Measurements from ENCODE around the gene EPS8L2.
A peak's percentile ranks its signal among the peaks of the same experiment; 100 is the strongest.

EPS8L2 gene

DNA sequence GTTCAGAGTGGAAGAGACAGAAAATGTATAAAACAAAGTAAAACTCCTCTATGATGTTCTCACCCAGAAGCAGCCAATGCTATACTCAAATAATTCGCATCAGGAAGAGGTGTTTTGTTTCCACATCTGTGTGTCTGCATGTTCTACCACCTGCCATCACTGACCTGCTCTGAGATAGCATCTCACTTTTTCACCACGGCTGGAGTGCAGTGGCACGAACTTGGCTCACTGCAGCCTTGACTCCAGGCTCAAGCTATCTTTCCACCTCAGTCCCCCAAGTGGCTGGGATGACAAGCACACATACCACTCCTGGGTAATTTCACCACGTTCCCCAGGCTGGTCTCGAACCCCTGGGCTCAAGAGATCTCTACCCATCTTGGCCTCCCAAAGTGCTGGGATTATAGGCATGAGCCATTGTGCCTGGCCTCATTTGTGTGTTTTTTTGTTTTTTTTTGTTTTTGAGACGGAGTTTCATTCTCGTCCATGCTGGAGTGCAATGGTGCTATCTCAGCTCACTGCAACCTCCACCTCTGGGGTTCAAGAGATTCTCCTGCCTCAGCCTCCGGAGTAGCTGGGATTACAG lies 55.6 kb downstream of the EPS8L2 start:
- no peaks in the 10 kb centered on the region for H3K9me3 ChIP-seq
- H3K4me3 ChIP-seq, result no peak overlapping the region
- H3K27me3 ChIP-seq (ENCODE audit: low read depth), result no peaks in the 10 kb centered on the region
- in situ Hi-C loops (cut with MboI; ENCODE audit: low sequenced_read_pairs), result loop anchor here (10.0 to 25.0 kb wide), 2 partner anchors 117 to 199 kb away; partner anchors contain the start of genes LMNTD2 and RASSF7
- no peak for DNase-seq (ENCODE audit: low spot score in 2 of 2)
- H3K4me1 ChIP-seq, result no peaks in the 10 kb centered on the region
- H3K36me3 ChIP-seq (replicated peaks), result peaks cover 89% of the 10 kb centered on the region

DNA sequence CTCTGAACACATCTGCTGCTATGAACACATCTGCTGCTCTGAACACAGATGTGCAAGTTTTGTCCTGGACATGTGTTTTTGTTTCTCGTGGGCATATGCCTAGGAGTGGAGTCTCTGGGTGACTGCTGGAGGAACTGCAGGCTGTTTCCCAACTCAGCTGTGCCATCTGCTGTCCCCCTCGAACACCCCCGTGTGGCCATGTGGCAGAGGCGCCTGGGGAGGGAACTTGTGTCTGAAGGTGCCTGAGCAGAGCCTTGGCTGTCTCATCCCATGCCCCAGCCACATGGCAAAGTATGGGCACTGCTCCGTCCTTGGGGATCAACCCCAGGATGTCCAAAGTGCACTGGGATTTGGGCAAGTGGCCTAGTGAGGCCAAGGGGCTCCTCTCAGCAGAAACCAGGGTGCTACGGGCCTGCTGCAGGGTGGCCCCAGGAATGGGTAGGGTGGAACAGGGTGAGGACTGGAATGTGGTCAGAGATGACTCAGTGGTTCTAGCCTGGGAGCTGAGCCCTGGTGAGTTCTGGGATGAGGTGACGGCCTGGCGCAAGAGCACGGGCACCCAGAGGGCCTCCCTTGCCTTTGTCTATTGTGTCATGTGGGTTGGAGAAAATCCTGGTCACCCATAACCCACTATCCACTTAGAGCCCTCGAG lies 56.5 kb downstream of the EPS8L2 start:
- H3K36me3 ChIP-seq (replicated peaks), result peaks cover 89% of the 10 kb centered on the region
- H3K9me3 ChIP-seq, result no peaks in the 10 kb centered on the region
- peak in 1 of 2 experiments; percentile 45 for DNase-seq (ENCODE audit: low spot score in 2 of 2)
- H3K4me1 ChIP-seq, result no peaks in the 10 kb centered on the region
- in situ Hi-C loops (cut with MboI; ENCODE audit: low sequenced_read_pairs), result loop anchor here (10.0 to 25.0 kb wide), 2 partner anchors 118 to 200 kb away; partner anchors contain the start of genes LMNTD2 and RASSF7
- H3K4me3 ChIP-seq, result no peak overlapping the region
- H3K27me3 ChIP-seq (ENCODE audit: low read depth), result no peaks in the 10 kb centered on the region

DNA sequence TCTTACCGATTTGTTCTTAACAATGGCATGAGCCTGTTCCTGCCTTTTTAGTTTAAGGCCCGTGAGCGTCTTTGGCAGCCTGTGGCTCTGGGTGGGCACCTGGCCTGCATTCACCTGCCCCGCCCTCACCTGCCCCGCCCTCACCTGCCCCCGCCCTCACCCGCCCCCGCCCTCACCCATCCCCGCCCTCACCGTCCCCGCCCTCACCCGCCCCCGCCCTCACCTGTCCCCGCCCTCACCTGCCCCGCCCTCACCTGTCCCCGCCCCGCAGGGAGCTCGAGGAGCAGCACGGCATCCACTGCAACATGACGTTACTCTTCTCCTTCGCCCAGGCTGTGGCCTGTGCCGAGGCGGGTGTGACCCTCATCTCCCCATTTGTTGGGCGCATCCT lies 57.0 kb downstream of the EPS8L2 start:
- no peaks in the 10 kb centered on the region for H3K9me3 ChIP-seq
- no peaks in the 10 kb centered on the region for H3K4me1 ChIP-seq
- no peaks in the 10 kb centered on the region for H3K27me3 ChIP-seq (ENCODE audit: low read depth)
- peaks cover 84% of the 10 kb centered on the region for H3K36me3 ChIP-seq (replicated peaks)
- in situ Hi-C loops (cut with MboI; ENCODE audit: low sequenced_read_pairs), result loop anchor here (10.0 to 25.0 kb wide), 2 partner anchors 118 to 201 kb away; partner anchors contain the start of genes LMNTD2 and RASSF7
- no peak overlapping the region for H3K4me3 ChIP-seq
- DNase-seq (ENCODE audit: low spot score in 2 of 2), result no peak

DNA sequence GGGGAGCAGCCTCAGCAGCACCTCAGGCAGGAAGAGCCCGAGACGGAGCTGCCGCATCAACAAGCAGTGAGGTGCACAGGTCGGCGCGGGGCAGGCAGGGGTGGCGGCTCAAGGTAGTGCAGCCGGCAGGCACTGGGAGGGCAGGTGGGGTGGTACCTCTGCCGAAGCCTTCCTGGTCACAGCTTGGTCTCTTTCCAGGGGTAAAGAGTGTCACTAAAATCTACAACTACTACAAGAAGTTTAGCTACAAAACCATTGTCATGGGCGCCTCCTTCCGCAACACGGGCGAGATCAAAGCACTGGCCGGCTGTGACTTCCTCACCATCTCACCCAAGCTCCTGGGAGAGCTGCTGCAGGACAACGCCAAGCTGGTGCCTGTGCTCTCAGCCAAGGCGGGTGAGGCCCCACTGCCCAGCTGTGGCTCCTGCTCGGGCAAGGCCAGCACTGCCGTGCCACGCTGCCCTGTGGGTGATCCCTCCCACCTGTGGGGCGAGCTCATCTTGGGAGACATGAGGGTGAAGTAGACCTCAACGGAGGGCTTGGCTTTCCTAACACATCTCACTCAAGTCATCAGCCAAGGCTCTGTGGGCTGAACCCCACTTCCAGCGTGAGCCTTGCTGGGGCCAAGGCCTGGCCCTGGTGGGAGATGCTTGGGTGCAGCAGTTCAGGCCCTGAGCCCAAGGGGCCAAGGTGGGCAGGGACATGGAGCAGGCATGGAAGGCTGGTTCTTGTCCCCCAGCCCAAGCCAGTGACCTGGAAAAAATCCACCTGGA lies 57.7 kb downstream of the EPS8L2 start:
- Histone ChIP-seq H3K36me3 (replicated peaks) (peaks cover 80% of the 10 kb centered on the region), H3K27me3 (ENCODE audit: low read depth) (no peaks in the 10 kb centered on the region), H3K4me3 (no peak overlapping the region), H3K9me3 (no peaks in the 10 kb centered on the region), H3K4me1 (no peaks in the 10 kb centered on the region)
- in situ Hi-C loops (cut with MboI; ENCODE audit: low sequenced_read_pairs), result loop anchor here (10.0 to 25.0 kb wide), 2 partner anchors 119 to 201 kb away; partner anchors contain the start of genes LMNTD2 and RASSF7
- DNase-seq (ENCODE audit: low spot score in 2 of 2), result no peak

DNA sequence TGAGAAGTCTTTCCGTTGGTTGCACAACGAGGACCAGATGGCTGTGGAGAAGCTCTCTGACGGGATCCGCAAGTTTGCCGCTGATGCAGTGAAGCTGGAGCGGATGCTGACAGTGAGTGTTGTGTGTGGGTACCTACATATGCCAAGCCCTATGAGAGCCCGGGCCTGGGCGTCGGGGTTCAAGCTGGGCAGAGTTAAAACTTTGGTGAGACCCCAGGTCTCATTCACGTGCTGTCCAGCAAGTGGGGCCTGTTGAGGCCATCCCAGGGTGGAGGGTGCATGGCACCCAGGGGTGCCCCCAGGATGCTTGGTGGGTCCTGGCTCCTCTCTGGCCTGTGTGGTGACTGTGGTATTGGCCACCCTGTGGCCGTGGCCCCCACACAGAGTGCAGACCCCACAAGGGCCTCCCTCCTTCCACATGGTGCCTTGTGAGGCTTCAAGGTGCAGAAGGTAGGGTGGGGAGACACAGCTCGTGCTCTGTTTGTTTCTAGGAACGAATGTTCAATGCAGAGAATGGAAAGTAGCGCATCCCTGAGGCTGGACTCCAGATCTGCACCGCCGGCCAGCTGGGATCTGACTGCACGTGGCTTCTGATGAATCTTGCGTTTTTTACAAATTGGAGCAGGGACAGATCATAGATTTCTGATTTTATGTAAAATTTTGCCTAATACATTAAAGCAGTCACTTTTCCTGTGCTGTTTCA lies 58.4 kb downstream of the EPS8L2 start:
- Histone ChIP-seq H3K4me1 (no peaks in the 10 kb centered on the region), H3K9me3 (no peaks in the 10 kb centered on the region), H3K4me3 (no peak overlapping the region), H3K36me3 (replicated peaks) (peaks cover 76% of the 10 kb centered on the region), H3K27me3 (ENCODE audit: low read depth) (no peaks in the 10 kb centered on the region)
- no peak for DNase-seq (ENCODE audit: low spot score in 2 of 2)
- in situ Hi-C loops (cut with MboI; ENCODE audit: low sequenced_read_pairs), result loop anchor here (10.0 to 25.0 kb wide), 2 partner anchors 120 to 202 kb away; partner anchors contain the start of genes LMNTD2 and RASSF7

DNA sequence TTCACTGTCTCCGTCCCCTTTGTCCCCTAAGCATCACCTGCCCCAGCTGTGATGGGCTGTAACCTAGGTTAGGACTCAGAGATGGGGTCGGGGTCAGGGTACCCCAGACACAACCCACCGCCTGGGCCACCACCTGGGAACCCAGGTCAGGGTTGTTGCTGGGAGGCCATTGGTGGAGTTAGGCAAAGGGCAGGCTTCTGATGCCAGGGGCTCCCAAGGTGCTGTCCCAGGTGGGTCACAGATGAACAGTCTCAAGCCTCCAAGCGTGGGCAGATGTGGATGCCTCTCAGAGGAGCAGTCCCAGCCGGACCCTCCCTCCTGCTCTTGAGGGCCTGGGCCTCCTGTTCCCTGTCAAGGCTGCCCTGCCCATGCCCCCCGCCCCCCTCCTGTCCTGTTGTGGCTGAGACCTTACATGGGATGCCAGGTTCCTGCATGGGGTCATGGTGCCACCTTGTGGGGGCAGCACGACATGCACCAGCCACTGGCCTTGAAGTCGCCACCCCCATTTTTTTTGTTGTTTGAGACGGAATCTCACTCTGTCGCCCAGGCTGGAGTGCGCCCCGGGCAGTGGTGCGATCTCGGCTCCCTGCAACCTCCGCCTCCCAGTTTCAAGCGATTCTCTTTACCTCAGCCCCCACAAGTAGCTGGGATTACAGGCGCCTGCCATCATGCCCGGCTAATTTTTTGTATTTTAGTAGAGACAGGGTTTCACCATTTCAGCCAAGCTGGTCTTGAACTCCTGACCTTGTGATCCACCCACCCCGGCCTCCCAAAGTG lies 59.2 kb downstream of the EPS8L2 start:
- DNase-seq (ENCODE audit: low spot score in 2 of 2), result peak in 1 of 2 experiments; percentile 80
- Histone ChIP-seq H3K9me3 (no peaks in the 10 kb centered on the region), H3K36me3 (replicated peaks) (peaks cover 75% of the 10 kb centered on the region), H3K27me3 (ENCODE audit: low read depth) (no peaks in the 10 kb centered on the region), H3K4me1 (no peaks in the 10 kb centered on the region), H3K4me3 (no peak overlapping the region)
- in situ Hi-C loops (cut with MboI; ENCODE audit: low sequenced_read_pairs), result loop anchor here (10.0 to 25.0 kb wide), 2 partner anchors 120 to 203 kb away; partner anchors contain the start of genes LMNTD2 and RASSF7

DNA sequence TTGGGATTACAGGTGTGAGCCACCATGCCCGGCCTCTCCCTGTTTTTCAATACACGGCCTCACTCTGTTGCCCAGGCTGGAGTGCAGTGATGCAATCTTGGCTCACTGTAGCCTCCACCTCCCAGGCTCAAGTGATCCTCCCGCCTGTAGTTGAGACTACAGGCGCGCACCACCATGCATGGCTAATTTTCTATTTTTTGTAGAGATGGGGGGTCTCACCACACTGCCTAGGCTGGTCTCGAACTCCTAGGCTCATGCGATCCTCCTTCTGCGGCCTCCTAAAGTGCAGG lies 59.7 kb downstream of the EPS8L2 start:
- H3K9me3 ChIP-seq, result no peaks in the 10 kb centered on the region
- H3K4me1 ChIP-seq, result no peaks in the 10 kb centered on the region
- H3K4me3 ChIP-seq, result no peak overlapping the region
- peaks cover 75% of the 10 kb centered on the region for H3K36me3 ChIP-seq (replicated peaks)
- in situ Hi-C loops (cut with MboI; ENCODE audit: low sequenced_read_pairs), result loop anchor here (10.0 to 25.0 kb wide), 2 partner anchors 121 to 203 kb away; partner anchors contain the start of genes LMNTD2 and RASSF7
- no peak for DNase-seq (ENCODE audit: low spot score in 2 of 2)
- no peaks in the 10 kb centered on the region for H3K27me3 ChIP-seq (ENCODE audit: low read depth)

DNA sequence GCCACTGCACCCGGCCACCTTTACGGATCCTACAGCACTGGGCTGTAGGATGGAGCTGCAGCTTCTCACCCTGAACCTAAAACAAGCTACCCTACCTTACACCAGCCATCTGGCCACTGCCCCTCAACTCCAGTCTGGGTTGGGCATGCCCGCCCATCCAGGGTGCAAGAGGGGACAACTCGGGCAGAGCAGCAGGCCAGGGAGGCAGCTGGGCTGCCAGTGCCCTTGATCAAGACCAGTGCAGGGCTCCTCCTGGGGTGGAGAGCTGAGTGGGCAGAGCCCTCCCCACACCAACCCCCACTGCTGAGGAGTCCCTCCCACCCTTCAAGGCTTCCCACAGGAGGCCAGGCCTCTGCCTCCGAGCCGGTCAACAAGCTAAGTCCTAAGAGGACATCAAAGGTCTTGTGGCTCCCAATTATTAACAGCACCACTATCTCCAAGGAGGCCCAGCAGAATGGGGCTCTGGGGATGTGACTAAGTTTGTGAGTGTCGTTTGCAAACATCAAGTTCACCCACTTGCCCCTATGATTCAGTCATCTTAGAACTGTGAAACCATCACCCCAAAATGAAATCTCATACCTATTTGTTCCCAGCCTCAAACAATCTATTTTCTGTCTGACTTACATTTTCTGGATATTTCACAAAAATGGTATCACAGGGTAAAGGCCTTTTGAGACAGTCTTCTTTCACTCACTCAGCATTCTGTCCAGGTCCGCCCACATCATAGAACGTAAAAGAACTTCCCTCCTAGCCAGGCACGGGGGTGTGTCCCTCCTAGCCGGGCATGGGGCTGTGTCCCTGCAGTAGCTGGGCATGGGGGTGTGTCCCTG lies 60.3 kb downstream of the EPS8L2 start:
- H3K4me1 ChIP-seq, result no peaks in the 10 kb centered on the region
- H3K36me3 ChIP-seq (replicated peaks), result peaks cover 76% of the 10 kb centered on the region
- no peaks in the 10 kb centered on the region for H3K27me3 ChIP-seq (ENCODE audit: low read depth)
- no peak for DNase-seq (ENCODE audit: low spot score in 2 of 2)
- no peaks in the 10 kb centered on the region for H3K9me3 ChIP-seq
- in situ Hi-C loops (cut with MboI; ENCODE audit: low sequenced_read_pairs), result loop anchor here (10.0 to 25.0 kb wide), 2 partner anchors 122 to 204 kb away; partner anchors contain the start of genes LMNTD2 and RASSF7
- no peak overlapping the region for H3K4me3 ChIP-seq

DNA sequence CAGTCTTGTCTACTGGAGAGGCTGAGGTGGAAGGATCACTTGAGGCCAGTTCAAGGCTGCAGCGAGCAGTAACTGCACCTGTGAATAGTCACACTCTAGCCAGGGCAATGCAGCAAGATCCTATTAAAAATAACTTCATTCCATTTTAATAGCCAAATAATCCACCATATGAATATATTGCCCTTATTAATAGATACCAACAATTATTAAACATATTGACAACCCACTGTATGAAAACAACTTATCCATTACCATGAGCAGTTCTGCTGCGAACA lies 60.8 kb downstream of the EPS8L2 start:
- in situ Hi-C loops (cut with MboI; ENCODE audit: low sequenced_read_pairs), result loop anchor here (10.0 to 25.0 kb wide), 2 partner anchors 122 to 205 kb away; partner anchors contain the start of genes LMNTD2 and RASSF7
- H3K36me3 ChIP-seq (replicated peaks), result peaks cover 78% of the 10 kb centered on the region
- H3K4me3 ChIP-seq, result no peak overlapping the region
- no peaks in the 10 kb centered on the region for H3K4me1 ChIP-seq
- no peak for DNase-seq (ENCODE audit: low spot score in 2 of 2)
- H3K27me3 ChIP-seq (ENCODE audit: low read depth), result no peaks in the 10 kb centered on the region
- no peaks in the 10 kb centered on the region for H3K9me3 ChIP-seq

DNA sequence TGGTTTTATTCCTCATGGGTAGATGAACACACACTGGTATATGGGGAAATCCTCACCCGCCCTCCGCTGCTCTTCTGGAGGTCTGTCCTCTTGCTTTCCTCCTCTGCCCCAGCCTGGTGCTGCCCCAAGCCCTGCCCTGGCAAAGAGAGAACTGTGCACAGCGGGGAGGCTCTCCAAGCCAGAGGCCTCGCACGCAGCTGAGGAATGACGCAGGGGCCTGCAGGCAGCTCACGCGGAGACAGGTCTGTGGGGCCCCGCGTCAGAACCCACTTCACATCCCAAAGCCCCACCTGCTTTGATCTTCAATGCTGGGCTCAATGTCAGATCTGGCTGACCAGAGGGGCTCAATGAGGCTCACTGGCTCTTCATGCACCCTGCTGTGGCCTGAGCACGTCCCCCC lies 61.2 kb downstream of the EPS8L2 start:
- in situ Hi-C loops (cut with MboI; ENCODE audit: low sequenced_read_pairs), result loop anchor here (10.0 to 25.0 kb wide), 2 partner anchors 122 to 205 kb away; partner anchors contain the start of genes LMNTD2 and RASSF7
- H3K9me3 ChIP-seq, result no peaks in the 10 kb centered on the region
- peaks cover 75% of the 10 kb centered on the region for H3K36me3 ChIP-seq (replicated peaks)
- no peaks in the 10 kb centered on the region for H3K4me1 ChIP-seq
- no peak overlapping the region for H3K4me3 ChIP-seq
- DNase-seq (ENCODE audit: low spot score in 2 of 2), result no peak
- no peaks in the 10 kb centered on the region for H3K27me3 ChIP-seq (ENCODE audit: low read depth)

DNA sequence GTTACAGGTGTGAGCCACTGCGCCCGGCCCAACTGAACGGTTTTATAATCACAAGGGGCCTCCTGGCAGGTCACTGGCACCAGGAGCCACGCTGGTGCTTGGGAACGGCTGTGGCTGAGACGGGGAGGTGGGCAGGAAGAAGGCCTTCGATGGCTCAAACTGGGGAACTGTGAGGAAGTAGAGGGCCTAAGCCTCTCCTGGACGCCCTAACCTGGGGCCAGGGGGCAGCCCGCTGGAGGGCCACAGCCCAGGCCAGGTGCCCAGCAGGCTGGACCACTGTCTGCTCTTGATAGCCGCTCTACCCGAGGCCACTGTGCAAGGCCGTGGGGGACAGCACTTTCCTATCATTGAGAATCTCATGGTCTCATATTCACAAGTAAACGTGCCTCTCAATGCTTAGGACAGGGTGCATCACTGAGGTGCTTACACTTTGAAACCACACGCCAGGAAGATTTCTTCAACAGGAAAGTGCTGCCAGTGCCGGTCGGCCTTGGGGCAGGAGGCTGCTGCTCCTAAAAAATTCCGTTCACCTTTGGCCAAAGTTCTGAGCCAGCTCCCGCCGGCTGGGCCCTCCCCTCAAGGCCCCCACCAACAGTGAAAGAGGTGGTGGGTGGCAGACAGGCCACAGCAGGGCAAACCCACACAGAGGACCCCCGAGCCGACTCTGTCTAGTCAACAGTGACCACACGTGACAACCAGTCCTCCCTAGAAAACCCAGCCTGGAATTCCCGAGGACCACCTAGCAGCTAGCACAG lies 64.0 kb downstream of the EPS8L2 start:
- Histone ChIP-seq H3K36me3 (replicated peaks) (peaks cover 76% of the 10 kb centered on the region), H3K9me3 (no peaks in the 10 kb centered on the region), H3K4me1 (no peaks in the 10 kb centered on the region), H3K4me3 (no peak overlapping the region), H3K27me3 (ENCODE audit: low read depth) (no peaks in the 10 kb centered on the region)
- no peak for DNase-seq (ENCODE audit: low spot score in 2 of 2)
- in situ Hi-C loops (cut with MboI; ENCODE audit: low sequenced_read_pairs), result loop anchor here (10.0 to 25.0 kb wide), 2 partner anchors 125 to 208 kb away; partner anchors contain the start of genes LMNTD2 and RASSF7
